Islet precursor cell (in vitro differentiated cells): ENCODE data around the gene TBX21.

Source experiments
- DNase-seq: peaks from one replicate; pipeline ENCODE4 v3.0.0-alpha.2; 2018

Gene TBX21

DNA sequence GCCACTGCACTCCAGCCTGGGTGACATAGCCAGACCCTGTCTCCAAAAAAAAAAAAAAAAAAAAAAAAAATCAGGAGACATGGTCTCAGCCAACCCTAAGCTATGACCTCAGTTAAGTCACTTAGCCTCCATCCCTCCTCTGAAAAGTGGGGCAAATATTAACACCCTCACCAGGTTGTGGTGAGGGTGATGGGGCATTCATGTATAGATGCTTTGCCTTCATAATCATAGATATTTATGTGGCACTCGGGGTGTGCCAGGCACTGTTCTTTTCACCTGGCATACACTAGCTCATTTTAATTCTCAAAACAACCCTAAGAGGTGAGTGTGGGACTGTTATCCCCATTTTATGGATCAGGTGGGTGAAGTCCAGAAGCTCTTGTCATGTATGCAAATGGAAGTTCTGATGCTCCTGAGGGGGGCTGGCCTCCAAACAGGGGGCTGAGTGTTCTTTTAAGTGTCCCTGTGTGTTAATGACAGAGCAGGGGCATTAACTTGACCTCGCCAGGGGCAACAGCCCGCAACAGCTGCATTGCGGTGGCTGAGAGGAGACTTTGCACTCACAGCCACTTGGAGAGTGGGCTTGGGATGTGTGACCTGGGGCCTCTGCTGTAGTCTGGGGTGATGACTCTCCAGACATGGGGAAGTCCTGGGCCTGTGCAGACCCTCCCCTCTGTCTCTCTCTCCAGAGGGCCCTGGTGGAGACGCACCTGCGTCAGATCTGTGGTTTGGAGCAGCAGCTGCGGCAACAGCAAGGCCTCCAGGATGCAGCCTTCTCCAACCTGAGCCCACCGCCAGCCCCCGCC lies 34.9 kb upstream of the TBX21 start:
- DNase-seq = no peak

DNA sequence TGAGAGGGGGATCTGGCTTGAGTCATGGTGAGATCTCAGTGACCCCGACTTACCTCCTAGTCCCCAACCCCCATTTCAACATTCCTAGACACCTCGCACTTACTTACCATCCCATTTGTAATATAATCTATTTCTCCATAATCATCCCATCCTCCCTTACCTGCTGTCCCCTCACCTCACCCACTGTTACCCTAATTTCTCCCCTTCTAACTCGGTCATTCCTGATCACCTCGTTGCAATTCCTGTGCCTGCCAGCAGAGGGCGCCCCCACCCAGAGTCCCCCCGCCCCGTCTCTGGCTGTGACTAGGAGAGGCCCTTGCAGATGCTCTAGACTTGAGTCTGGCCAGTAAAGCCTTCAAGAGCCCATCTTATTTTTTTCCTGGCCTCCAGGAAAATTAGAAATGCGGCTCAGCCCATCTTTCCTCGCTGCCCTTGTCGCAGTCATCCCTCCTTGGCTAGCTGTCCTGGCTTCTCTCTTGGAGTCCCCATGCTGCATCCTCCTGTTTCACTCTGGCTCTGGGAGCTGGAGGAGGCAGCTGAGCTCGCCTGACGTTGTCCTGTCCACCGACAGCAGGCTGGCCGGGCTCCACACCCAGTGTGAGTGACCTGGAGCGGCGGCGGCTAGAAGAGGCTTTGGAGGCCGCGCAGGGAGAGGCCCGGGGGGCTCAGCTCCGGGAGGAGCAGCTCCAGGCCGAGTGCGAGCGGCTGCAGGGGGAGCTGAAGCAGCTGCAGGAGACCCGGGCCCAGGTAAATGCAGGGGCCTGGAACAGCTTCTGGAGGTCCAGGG lies 34.1 kb upstream of the TBX21 start:
- DNase-seq = peak; percentile 87

DNA sequence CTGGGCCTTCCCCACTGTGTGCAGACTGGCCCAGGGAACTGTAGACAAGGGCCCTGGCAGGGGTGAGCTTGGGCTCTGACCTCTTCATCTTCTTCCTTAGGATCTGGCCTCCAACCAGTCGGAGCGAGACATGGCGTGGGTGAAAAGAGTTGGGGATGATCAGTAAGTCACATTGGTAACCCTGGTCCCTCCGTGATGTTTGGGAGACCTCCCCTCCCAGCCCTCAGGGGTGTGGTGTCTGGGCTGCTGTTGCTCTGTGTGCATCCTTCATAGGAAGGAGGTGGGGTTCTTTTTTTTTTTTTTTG lies 33.5 kb upstream of the TBX21 start:
- DNase-seq = no peak

DNA sequence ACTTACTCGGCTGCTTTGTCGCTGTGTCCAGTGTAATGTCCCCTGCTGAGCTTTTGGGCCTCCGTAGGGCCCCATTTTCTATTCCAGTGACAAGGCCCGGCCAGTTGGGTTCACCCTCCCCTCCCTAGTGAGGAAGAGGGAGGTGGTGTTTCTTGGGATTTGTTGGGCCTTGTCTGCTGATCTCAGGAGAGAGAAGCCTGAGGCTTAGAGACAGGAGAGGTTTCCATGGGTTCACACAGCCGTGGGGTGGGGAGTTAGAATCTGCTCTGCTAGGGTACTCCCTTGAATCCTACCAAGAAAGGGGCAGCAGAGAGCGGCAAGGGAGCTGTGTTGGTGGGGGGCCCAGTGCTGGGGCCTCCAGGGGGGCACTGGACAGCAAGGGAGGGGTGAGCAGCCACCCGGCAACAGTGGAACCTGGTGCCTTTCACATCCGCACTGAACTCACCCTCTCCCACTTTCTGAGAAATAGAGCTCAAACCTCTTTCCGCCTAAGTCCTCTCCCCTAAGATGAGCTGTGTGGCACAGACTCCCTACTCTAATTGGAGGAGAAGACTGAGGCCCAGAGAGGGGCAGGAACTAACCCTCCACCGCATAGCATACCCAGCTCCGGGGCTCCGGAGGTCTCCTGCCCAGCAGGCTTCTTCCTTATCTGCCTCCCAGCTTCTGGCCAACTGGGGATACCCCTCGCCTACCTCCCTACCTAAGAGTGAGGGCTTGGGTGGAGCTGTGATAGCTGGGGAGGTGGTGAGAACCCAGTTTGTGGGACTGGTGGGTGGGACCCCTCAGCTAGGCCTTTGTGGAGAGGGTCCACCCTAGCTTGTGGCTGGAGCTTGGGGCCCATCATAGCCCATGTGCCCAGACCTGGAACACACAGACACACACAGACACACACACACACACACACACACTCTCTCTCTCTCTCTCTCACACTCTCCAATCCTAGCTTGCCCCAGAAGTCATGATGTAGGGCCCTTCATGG lies 32.3 kb upstream of the TBX21 start:
- DNase-seq = no peak

DNA sequence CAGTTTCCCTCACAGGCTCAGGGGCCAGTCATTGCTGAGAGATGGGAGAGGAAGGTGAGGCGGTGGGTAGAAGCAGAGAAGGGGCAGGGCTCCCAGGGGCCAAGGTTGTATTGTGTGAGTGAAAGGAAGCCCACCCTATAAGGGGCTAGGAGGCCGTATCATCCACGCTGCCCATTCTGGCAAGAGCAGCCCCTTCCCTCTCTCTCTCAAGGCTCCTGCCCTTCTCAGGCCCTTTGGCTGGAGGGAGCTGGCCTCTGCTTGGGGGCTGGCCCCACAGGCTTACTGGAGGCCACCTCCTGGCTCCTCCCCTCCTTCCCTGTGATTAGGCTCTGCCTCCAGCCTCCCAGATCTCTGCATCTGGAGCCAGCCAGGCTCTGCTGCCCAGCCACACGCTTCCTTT lies 31.4 kb upstream of the TBX21 start:
- DNase-seq = peak; percentile 84

DNA sequence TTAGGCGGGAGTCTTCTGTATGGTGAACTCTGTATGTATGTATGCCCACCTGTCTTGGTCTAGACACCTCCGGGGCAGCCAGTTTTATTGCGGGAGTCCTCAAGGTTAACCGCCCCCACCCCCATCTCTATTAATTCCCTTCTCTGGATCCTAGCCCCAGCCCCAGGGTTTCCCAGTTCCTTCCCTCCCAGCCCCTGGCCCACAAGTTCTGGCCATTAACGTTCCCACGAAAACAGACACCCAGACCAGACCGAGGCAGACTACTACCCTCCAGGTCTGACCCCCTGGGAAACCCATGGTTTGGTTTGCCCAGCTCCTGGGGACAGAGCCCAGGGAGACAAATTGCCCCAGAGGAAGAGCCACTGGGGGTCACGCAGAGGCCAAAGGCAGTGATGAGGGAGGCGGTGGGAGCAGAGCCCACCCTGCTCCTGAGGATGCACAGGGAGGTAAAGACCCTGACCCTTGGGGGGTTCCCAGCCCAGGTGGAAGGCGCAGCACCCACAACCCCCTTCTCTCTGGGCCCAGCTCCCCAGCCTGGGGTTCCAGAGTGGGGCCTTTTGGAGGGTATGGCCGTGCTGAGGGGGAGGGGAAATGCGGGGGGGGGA lies 30.5 kb upstream of the TBX21 start:
- DNase-seq = no peak

DNA sequence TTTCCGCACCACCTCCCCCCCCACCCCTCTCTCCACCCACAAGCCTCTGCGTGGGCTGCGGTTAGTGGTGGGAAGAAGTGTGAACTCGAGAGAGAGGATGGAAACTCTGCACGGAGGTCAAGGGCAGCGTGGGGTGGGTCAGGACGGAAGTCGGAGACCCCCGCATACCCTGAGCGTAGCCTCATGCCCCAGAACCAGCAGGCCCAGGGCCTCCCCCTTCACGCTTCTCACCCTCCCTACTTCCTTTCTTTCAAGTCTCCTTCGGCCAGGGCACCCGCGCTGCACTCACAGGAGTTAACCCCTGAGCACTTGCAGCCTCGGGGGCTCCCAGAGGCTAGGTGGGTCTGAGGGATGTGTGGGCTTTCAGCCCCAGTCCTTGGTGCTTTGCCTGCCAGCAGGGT lies 29.8 kb upstream of the TBX21 start:
- DNase-seq = no peak

DNA sequence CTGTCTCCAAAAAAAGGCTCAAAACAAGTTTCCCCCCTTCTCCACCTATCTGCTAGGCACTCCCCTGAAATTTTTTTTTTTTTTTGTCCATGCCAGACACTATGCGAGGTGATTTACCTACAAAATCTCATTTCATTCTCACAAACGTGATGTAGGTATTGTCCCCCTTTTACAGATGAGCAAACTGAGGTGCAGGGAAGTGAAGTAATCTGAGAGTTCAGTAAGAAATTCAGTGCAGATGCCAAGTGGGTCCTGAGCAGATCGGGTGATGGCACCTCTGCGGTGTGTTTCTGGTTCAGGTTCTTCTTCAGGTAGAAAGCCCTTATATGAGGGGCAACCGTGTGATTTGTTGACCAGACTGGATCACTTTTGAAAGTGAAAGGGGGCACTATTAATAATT lies 29.4 kb upstream of the TBX21 start:
- DNase-seq = no peak

DNA sequence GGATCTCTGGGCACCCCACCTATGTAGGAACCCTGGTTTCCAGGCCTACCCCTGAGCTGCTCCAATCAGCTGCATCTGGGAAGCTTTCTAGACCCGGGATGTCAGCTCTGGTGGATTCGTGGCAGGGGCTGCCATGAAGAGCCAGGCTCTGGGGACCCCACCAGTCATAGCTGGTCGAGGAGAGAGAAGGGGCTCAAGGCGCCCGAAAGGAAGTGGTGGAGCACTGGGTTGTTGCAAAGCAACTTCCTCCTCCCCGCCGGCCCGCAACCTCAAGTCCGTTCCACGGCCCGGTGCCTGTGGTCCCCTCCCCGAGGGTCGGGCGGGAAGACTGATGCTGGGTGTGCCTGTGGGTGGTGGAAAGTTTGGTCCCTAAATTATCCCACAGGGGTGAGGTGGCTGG lies 28.9 kb upstream of the TBX21 start:
- DNase-seq = no peak

DNA sequence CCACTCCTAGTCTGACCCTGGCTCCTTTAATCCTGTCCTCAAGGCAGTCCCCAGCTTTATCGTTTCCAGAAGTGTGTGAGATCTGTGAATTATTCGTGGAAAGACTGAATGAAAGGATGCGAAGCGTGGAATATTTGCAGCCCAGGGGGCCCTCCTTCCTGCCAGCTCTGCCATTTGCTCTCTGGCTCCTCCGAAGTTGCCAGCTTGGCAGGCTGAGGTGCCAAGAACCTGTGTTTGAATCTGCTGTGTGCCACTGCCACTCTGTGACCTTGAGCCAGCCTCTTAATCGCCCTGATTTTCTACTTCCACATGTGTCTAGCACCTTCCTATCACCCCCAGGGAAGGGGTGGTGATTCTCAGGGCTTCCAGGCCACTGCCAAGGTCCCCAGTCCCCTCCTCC lies 28.3 kb upstream of the TBX21 start:
- no peak for DNase-seq

DNA sequence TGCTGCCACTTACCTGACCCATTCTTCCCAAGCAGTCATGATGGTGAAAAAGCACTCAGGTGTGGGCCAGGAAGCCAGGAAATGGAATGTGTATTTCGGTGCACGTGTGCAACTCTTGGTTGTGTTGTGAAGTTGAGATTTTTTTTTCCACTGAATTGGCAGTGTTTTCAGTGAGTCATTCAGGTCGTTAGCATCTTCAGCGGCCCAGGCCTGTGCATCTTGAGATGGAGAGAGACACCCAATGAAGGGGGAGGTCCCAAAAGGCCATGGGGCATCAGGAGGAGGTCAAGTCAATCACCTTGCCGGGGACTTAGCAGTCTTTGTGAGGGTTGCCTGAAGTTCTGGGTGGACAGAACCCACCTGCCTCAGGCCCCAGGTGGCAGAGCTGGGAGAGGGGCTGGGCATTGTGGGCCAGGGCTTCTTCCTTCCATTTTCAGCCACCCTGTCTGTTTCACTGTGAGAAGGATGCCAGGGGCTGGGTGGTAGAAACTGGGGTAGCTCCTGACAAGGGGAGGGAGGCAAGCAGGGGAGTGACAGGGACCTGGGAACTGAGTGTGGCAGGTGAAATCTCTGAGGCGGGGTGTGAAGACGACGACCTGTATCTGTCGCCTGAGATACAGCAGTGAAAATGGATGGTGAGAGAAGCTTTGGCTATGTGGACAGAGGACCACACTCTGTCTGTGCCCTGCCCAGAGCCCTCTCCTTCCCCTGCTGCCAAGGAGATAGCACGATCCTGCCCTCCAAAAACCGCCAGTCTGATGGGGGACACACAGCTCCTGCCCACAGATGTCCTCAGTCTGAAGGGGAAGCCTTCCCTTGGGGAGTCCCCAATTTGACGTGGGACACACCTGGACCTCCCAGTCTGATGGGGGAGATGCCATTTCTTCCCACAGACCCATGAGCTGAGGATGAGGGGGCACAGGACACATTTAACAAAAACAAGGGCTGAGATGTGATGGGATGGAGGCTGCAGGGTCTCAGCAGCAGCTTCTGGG lies 27.2 kb upstream of the TBX21 start:
- no peak for DNase-seq

DNA sequence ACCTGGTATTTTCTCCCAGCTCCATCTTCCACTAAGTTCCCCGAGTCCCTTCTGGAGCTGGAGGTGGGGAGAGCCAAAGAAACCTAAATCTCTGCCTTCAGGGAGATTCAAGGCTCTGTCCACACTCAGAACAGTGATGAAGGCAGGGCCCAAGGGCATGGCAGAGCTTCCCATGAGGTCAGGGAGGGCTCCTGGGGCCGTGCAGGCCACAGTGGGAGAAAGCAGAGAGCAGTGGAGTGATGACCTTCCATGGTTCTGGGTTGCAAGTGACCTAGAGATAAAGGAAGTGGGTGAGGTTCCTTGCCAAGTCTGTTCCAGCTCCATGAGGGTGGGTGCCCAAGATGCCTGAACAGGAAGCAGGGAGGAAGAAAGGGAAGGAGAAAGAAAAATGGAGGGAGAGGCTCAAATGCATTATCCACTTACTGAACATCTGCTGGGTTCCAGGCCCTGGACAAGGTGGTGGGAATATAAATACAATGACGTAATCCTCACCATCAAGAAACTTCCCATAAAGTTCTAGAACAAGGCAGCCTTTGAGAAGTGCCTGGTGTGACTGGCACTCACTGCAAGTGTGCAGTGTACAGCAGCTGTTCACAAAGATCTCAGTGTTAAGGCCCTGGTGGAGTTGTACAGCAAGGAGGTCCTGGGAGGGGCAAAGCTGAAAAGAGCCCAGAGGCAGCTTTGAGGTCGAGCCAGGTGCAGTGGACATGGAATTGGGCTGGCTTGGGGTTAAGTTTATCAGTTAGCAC lies 25.8 kb upstream of the TBX21 start:
- DNase-seq = no peak

DNA sequence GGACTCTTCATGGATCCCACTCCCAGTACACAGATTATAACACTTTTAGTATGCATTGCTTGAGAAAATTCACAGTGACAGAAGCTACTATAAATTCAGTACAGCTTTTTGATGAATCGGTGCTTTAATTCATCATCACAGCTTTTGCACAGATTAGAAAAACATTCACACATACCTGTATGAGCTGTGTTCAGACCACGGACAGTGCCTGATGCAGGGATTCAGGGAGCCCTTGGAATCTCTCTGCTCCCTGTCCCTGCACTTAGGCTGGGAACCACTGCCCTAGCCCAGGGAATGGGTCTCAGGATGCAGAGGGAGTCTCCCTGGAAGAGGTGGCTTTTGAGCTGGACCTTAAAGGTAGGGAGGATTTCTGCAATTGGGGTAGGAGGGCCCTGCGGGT lies 25.2 kb upstream of the TBX21 start:
- DNase-seq = no peak

DNA sequence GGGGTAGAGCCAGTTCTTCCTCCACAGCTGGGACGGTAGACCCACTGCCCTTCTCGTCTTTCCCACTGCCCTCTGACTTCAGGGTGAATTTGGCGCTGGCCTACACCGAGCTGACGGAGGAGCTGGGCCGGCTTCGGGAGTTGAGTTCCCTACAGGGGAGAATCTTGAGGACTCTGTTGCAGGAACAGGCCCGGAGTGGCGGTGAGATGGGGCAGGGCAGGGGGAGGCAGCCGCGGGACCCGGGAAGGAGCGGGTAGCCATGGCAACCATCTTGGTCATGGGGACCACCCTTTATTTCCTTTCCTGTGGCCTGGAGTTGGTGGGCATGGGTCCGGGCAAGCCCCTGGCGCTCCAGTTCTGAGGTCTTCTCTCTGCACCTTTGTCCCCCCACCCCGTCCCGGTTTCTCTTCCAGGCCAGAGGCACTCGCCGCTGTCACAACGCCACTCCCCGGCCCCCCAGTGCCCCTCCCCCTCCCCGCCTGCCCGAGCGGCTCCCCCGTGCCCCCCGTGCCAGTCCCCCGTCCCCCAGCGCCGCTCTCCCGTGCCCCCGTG lies 24.6 kb upstream of the TBX21 start:
- DNase-seq = no peak

DNA sequence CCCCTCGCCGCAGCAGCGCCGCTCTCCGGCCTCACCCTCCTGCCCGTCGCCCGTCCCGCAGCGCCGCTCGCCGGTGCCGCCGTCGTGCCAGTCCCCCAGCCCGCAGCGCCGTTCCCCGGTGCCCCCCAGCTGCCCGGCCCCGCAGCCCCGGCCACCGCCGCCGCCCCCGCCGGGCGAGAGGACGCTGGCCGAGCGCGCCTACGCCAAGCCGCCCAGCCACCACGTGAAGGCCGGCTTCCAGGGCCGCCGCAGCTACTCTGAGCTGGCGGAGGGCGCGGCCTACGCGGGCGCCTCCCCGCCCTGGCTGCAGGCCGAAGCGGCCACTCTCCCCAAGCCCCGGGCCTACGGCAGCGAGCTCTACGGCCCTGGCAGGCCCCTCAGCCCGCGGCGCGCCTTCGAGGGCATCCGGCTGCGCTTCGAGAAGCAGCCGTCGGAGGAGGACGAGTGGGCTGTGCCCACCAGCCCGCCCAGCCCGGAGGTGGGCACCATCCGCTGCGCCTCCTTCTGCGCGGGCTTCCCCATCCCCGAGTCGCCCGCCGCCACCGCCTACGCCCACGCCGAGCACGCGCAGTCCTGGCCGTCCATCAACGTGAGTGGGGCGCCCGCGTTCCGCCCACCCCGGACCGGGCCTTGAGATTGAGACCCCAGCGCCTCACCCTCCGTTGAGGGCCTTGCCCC lies 24.0 kb upstream of the TBX21 start:
- no peak for DNase-seq

DNA sequence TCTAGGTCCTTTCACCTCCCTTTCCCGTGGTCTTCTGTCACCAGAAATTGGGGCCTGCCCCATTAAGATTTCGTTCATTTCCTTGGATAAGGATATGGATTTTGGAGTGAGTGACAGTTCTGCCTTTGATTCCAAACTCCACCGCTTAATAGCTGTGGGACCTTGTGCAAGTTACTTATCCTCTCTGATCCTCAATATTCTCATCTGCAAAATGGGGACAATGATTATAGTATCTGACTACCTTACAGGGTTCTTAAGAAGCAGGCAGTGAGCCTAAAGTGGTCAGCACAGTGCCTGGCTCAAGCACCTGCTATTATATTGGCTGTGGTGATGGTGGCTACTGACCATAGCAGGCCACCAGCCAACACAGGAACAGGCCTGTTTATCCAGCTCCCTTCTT lies 23.4 kb upstream of the TBX21 start:
- no peak for DNase-seq

DNA sequence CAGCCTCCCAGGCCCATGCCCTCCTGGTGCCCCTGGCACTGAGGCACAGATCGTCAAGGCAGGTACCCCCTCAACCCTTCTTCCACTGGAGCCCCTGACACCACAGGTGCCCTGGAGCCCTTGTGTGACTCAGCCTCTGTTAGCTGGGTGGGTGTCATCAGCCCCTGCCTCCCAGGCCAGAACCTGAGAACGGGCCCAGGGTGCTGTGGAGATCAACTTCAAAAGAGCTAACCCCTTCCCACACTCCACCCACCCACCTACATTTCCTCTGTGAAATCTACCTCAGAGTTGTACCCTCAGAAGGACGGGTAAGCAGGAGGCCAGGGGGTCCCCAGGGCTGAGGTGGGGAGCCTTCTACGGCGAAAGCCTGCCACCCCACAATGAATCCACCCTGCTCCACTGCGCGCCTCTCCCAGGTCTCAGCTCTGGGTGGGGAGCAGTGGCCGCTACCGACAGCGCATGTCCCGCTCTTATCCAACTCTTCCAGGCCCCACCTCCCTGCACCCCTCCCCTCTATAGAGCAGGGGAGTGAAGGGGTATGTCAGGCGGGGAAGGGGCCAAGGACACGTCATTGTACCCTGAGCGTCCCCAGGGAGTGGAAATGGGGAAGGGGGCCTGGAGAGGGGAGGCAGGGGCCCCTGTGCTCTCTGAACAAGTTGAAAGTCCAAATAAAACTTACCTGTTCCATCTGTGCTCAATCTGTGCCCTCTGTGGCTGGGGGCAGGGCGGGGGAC lies 21.5 kb upstream of the TBX21 start:
- DNase-seq = no peak

DNA sequence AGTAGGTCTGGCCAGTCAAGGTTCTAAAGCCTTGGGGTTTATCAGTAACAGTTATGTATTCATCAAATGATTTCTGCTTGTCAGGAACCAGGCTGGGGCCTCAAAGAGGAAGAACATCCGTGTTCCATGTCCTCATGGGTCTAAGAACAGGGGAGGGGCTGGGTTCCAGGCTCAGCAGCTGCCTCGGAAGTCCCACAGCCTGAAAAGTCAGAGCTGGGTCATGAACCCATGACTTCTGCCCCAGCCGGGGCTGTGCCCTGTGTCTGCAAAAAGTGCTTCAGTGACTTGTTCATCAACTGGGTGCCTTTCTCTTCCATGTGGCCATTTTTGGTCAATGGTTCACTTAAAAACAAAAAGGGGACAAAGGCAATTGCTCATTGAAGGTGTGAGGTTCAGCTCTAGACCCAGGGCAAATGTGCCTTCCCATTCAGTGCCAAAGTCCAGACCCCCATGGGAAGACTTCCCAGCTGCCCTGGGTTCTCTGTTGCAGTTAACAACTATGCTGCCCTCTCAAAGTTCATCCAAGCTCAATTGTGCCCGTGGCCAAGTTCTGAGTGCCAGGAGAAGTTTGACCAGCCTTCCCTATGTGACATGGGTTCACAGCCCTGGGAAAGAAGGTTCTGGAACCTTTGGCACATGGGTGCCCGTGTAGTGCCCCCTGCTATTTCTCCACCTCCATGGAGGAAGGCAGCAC lies 20.6 kb upstream of the TBX21 start:
- DNase-seq = no peak
